ENCODE measurements around the gene CASKIN1. TPM values are rescaled to one million over a fixed set of nuclear protein-coding genes. Genes with fewer than 3 reads are reported as not detected.

Gene CASKIN1
- polyA plus RNA-seq, 3 donors, result not detected

GRCh38 chr16:2233872-2234812, 37.7 kb upstream of the CASKIN1 start:
- peaks cover 5% of the 10 kb centered on the region for H3K4me1 Mint-ChIP-seq
- H3K9me3 ChIP-seq (replicated peaks in 1 of 2; ENCODE audit: control insufficient read depth in 1 of 2, insufficient read depth in 1 of 2, low read length in 2 of 2), result no peaks in the 10 kb centered on the region
- H3K36me3 ChIP-seq (replicated peaks in 1 of 2; ENCODE audit: control insufficient read depth in 1 of 2, insufficient read depth in 2 of 2, low read length in 2 of 2), result peaks cover 61 to 63% of the 10 kb centered on the region in 2 donors
- H3K9me3 Mint-ChIP-seq, result peaks cover 0 to 6% (median 0%) of the 10 kb centered on the region in 7 donors
- no peak for TF ChIP-seq CTCF (IDR thresholded peaks at IDR 0.05)
- intact Hi-C loops (cut with micrococcal nuclease), result no loop called here
- H3K27ac Mint-ChIP-seq, result no peak overlapping the region
- H3K36me3 Mint-ChIP-seq, result peaks cover 50 to 64% of the 10 kb centered on the region in 2 donors
- no peak overlapping the region for H3K27ac ChIP-seq (ENCODE audit: low read depth in 1 of 2, low read length in 2 of 2)
- H3K4me1 ChIP-seq (ENCODE audit: control insufficient read depth in 1 of 2, insufficient read depth in 2 of 2, low read length in 2 of 2), result peaks cover 5 to 6% of the 10 kb centered on the region in 2 donors
- no peak overlapping the region for H2AFZ ChIP-seq (ENCODE audit: insufficient read depth, low read depth, low read length, poor library complexity, severe bottlenecking)
- H3K27me3 ChIP-seq (ENCODE audit: control insufficient read depth in 2 of 2, insufficient read depth in 2 of 2, low read length in 2 of 2), result peaks cover 18 to 38% of the 10 kb centered on the region in 2 donors
- H3K27me3 Mint-ChIP-seq (ENCODE audit: low read depth in 3 of 3), result peaks cover 33 to 46% (median 33%) of the 10 kb centered on the region in 3 donors
- no peak overlapping the region for H3K4me3 ChIP-seq (replicated peaks in 1 of 3; ENCODE audit: low read depth in 2 of 3, low read length in 3 of 3)
- H4K20me1 ChIP-seq (ENCODE audit: insufficient read depth, low read length), result peaks cover 30% of the 10 kb centered on the region
- WGBS (ENCODE audit: insufficient coverage), result 96% methylated on average over 50 of the region's 51 CpGs
- no peak overlapping the region for H3K4me2 ChIP-seq (replicated peaks; ENCODE audit: extremely low read depth, low read length, poor library complexity, severe bottlenecking)
- DNase-seq, result no peak
- no peaks in the 10 kb centered on the region for H3K79me2 ChIP-seq (ENCODE audit: insufficient read depth, low read length)
- no peak overlapping the region for H3K4me3 Mint-ChIP-seq
- H3K9ac ChIP-seq (ENCODE audit: insufficient read depth, low read length, poor library complexity, severe bottlenecking), result no peak overlapping the region

- H3K79me2 ChIP-seq (ENCODE audit: insufficient read depth, low read length), result no peaks in the 10 kb centered on the region
- no peaks in the 10 kb centered on the region for H3K9me3 ChIP-seq (replicated peaks in 1 of 2; ENCODE audit: control insufficient read depth in 1 of 2, insufficient read depth in 1 of 2, low read length in 2 of 2)
- Mint-ChIP-seq H3K4me3 (no peak overlapping the region), H3K27me3 (ENCODE audit: low read depth in 3 of 3) (peaks cover 27 to 37% (median 27%) of the 10 kb centered on the region in 3 donors), H3K9me3 (peaks cover 0 to 6% (median 0%) of the 10 kb centered on the region in 7 donors), H3K4me1 (peaks cover 5% of the 10 kb centered on the region), H3K36me3 (peaks cover 55 to 68% of the 10 kb centered on the region in 2 donors), H3K27ac (no peak overlapping the region)
- H4K20me1 ChIP-seq (ENCODE audit: insufficient read depth, low read length), result peaks cover 22% of the 10 kb centered on the region
- no peak overlapping the region for H3K4me2 ChIP-seq (replicated peaks; ENCODE audit: extremely low read depth, low read length, poor library complexity, severe bottlenecking)
- no peak overlapping the region for H3K4me3 ChIP-seq (replicated peaks in 1 of 3; ENCODE audit: low read depth in 2 of 3, low read length in 3 of 3)
- no peak overlapping the region for H3K9ac ChIP-seq (ENCODE audit: insufficient read depth, low read length, poor library complexity, severe bottlenecking)
- H3K27me3 ChIP-seq (ENCODE audit: control insufficient read depth in 2 of 2, insufficient read depth in 2 of 2, low read length in 2 of 2), result peaks cover 18 to 31% of the 10 kb centered on the region in 2 donors
- intact Hi-C loops (cut with micrococcal nuclease), result no loop called here
- peaks cover 71 to 72% of the 10 kb centered on the region in 2 donors for H3K36me3 ChIP-seq (replicated peaks in 1 of 2; ENCODE audit: control insufficient read depth in 1 of 2, insufficient read depth in 2 of 2, low read length in 2 of 2)
- 97% methylated on average over 28 of the region's 28 CpGs for WGBS (ENCODE audit: insufficient coverage)
- H3K4me1 ChIP-seq (ENCODE audit: control insufficient read depth in 1 of 2, insufficient read depth in 2 of 2, low read length in 2 of 2), result peaks cover 5 to 6% of the 10 kb centered on the region in 2 donors
- H3K27ac ChIP-seq (ENCODE audit: low read depth in 1 of 2, low read length in 2 of 2), result no peak overlapping the region
- TF ChIP-seq CTCF (IDR thresholded peaks at IDR 0.05), result no peak
- no peak overlapping the region for H2AFZ ChIP-seq (ENCODE audit: insufficient read depth, low read depth, low read length, poor library complexity, severe bottlenecking)
- DNase-seq, result no peak
Measured at GRCh38 chr16:2233046-2233775, 36.8 kb upstream of the CASKIN1 start.

All from CD14-positive monocyte (primary cell).